Liver (tissue), 9 donors: Measurements from ENCODE around the gene HACE1. TPM values are rescaled to one million over a fixed set of nuclear protein-coding genes. Genes with fewer than 3 reads are reported as not detected.

ENCODE experiments used
- DNase-seq: peaks from one replicate; pipeline ENCODE4 v3.0.0-alpha.2; 2017; ENCODE audit warnings: low spot score
- H3K27ac ChIP-seq, 2 donors: one replicate each; pipeline ENCODE4 v1.7.0; 2013; ENCODE audit warnings: inconsistent platforms in 2 of 2, low read length in 2 of 2, control low read depth in 1 of 2, low read depth in 1 of 2, mild to moderate bottlenecking in 1 of 2
- H3K27me3 ChIP-seq, 4 donors: one replicate each; pipeline versions ENCODE4 v1.6.1 to v1.7.0; 2013; ENCODE audit warnings: low read length in 3 of 4, inconsistent platforms in 1 of 4, mild to moderate bottlenecking in 1 of 4, moderate library complexity in 1 of 4; ENCODE audit not compliant: control insufficient read depth in 4 of 4, insufficient read depth in 4 of 4
- H3K36me3 ChIP-seq, 4 donors: one replicate each; pipeline versions ENCODE4 v1.6.1 to v1.7.0; 2013; ENCODE audit warnings: low read length in 3 of 4, mild to moderate bottlenecking in 3 of 4, low read depth in 1 of 4, moderate library complexity in 1 of 4; ENCODE audit not compliant: control insufficient read depth in 4 of 4, insufficient read depth in 3 of 4
- H3K4me1 ChIP-seq, 4 donors: one replicate each; pipeline versions ENCODE4 v1.6.1 to v1.7.0; 2013; ENCODE audit warnings: low read length in 3 of 4, mild to moderate bottlenecking in 3 of 4, moderate library complexity in 1 of 4; ENCODE audit not compliant: control insufficient read depth in 4 of 4, insufficient read depth in 4 of 4
- H3K4me3 ChIP-seq, 3 donors: one replicate each; pipeline versions ENCODE4 v1.6.1 to v1.7.0; 2013; ENCODE audit warnings: low read length in 3 of 3, control low read depth in 1 of 3, low read depth in 1 of 3, mild to moderate bottlenecking in 1 of 3
- H3K9ac ChIP-seq, 2 donors: one replicate each; pipeline ENCODE4 v1.7.0; 2013; ENCODE audit warnings: low read length in 2 of 2, mild to moderate bottlenecking in 2 of 2, moderate library complexity in 2 of 2, control low read depth in 1 of 2, low read depth in 1 of 2
- H3K9me3 ChIP-seq, 4 donors: one replicate each; pipeline versions ENCODE4 v1.6.1 to v1.7.0; 2013; ENCODE audit warnings: low read length in 3 of 4; ENCODE audit not compliant: control insufficient read depth in 4 of 4
- ATF3 ChIP-seq: IDR thresholded peaks from 2 replicates; pipeline ENCODE4 v1.6.1; 2016; ENCODE audit warnings: antibody characterized with exemption
- CTCF ChIP-seq: fragments of 150-350 bp; IDR thresholded peaks from 2 replicates; pipeline ENCODE4 v1.5.1; 2017; ENCODE audit warnings: improper control_type of control experiment, low read depth, low read length; ENCODE audit not compliant: missing input control
- EGR1 ChIP-seq, 2 donors: IDR thresholded peaks; 2 replicates each; pipeline ENCODE4 v1.6.1; 2016 to 2018; ENCODE audit warnings: antibody characterized with exemption in 2 of 2, low read depth in 2 of 2
- FOXA2 ChIP-seq: IDR thresholded peaks from 2 replicates; pipeline ENCODE4 v1.6.1; 2016; ENCODE audit warnings: antibody characterized with exemption
- GABPA ChIP-seq, 2 donors: IDR thresholded peaks in 1 of 2; conservative IDR thresholded peaks in 1 of 2; 2 replicates each; pipeline ENCODE4 v1.6.1; 2016; ENCODE audit warnings: antibody characterized with exemption in 2 of 2, mild to moderate bottlenecking in 1 of 2, moderate library complexity in 1 of 2
- HNF4A ChIP-seq, 2 donors: conservative IDR thresholded peaks; 2 replicates each; pipeline ENCODE4 v1.6.1; 2016; ENCODE audit warnings: antibody characterized with exemption in 2 of 2, mild to moderate bottlenecking in 2 of 2
- HNF4G ChIP-seq: IDR thresholded peaks from 2 replicates; pipeline ENCODE4 v1.6.1; 2016; ENCODE audit warnings: antibody characterized with exemption
- MAX ChIP-seq: IDR thresholded peaks from 2 replicates; pipeline ENCODE4 v1.6.1; 2016; ENCODE audit warnings: antibody characterized with exemption
- NR2F2 ChIP-seq: IDR thresholded peaks from 2 replicates; pipeline ENCODE4 v1.6.1; 2016; ENCODE audit warnings: antibody characterized with exemption
- RAD21 ChIP-seq, 2 donors: IDR thresholded peaks; 2 replicates each; pipeline ENCODE4 v1.6.1; 2016; ENCODE audit warnings: antibody characterized with exemption in 2 of 2, mild to moderate bottlenecking in 2 of 2
- REST ChIP-seq: IDR thresholded peaks from 2 replicates; pipeline ENCODE4 v1.6.1; 2016; ENCODE audit warnings: antibody characterized with exemption, mild to moderate bottlenecking
- RXRA ChIP-seq, 2 donors: IDR thresholded peaks; 2 replicates each; pipeline ENCODE4 v1.6.1; 2017 to 2018; ENCODE audit warnings: antibody characterized with exemption in 2 of 2, mild to moderate bottlenecking in 1 of 2
- SP1 ChIP-seq: IDR thresholded peaks from 2 replicates; pipeline ENCODE4 v1.6.1; 2018; ENCODE audit warnings: antibody characterized with exemption, mild to moderate bottlenecking
- TAF1 ChIP-seq: conservative IDR thresholded peaks from 2 replicates; pipeline ENCODE4 v1.6.1; 2016; ENCODE audit warnings: antibody characterized with exemption, mild to moderate bottlenecking
- YY1 ChIP-seq: IDR thresholded peaks from 2 replicates; pipeline ENCODE4 v1.6.1; 2016; ENCODE audit warnings: antibody characterized with exemption, mild to moderate bottlenecking
- ZBTB33 ChIP-seq: IDR thresholded peaks from 2 replicates; pipeline ENCODE4 v1.6.1; 2016; ENCODE audit warnings: antibody characterized with exemption
- WGBS: extraction: QIAGEN DNeasy Blood & Tissue Kit; methylation state at CpG from one replicate; pipeline ENCODE4 v1.1.7; 2013; 5-methylcytosine and 5-hydroxymethylcytosine counted together
- polyA plus RNA-seq, 2 donors: library from polyadenylated mRNA; stranded (reverse) in 1 of 2; unstranded in 1 of 2; fragments of 200-250 nt in 1 of 2; fragments of >200 nt in 1 of 2; fragmentation: Nextera tagmentation in 1 of 2; extraction: Ambion mirVana in 1 of 2; gene quantifications; one replicate each; pipeline versions ENCODE4 v1.2.1 to v1.2.3, GENCODE V29; 2013 to 2015
- total RNA-seq, 2 donors: library from RNA; depleted of rRNA; stranded (reverse); fragments of >200 nt; gene quantifications; one replicate each; pipeline ENCODE4 v1.2.3, GENCODE V29; 2014
- donor health status: healthy.
- donor health status: healthy.
- donor health status: healthy.
- donor health status: healthy.
- donor health status: healthy.

HACE1 gene
- total and polyA plus RNA-seq, 4 donors = 1.3 to 7.2 (median 2.5) TPM

- no peaks in the 10 kb centered on the region for H3K27me3 ChIP-seq
- H3K4me1 ChIP-seq = peaks cover 0 to 5% (median 3%) of the 10 kb centered on the region in 4 donors
- H3K36me3 ChIP-seq = no peaks in the 10 kb centered on the region
- H3K27ac ChIP-seq = no peak overlapping the region
- 95% methylated on average over 6 of the region's 6 CpGs for WGBS
- H3K9ac ChIP-seq = no peak overlapping the region
- H3K4me3 ChIP-seq = no peak overlapping the region
- DNase-seq = no peak
- no peak for TF ChIP-seq GABPA (IDR thresholded peaks at IDR 0.05 in 1 of 2, conservative IDR thresholded peaks at IDR 0.05 in 1 of 2)
- no peak for TF ChIP-seq NR2F2
- no peak for TF ChIP-seq TAF1
- TF ChIP-seq MAX = no peak
- TF ChIP-seq HNF4A (conservative IDR thresholded peaks at IDR 0.05) = no peak
- no peak for TF ChIP-seq ZBTB33
- TF ChIP-seq CTCF = no peak
- H3K9me3 ChIP-seq = no peaks in the 10 kb centered on the region
These were observed 63.5 kb downstream of the HACE1 start for GRCh38 chr6:104796031-104796785.

- Histone ChIP-seq H3K4me1 (peaks cover 0 to 5% (median 3%) of the 10 kb centered on the region in 4 donors), H3K36me3 (no peaks in the 10 kb centered on the region), H3K9me3 (no peaks in the 10 kb centered on the region), H3K9ac (no peak overlapping the region), H3K4me3 (no peak overlapping the region), H3K27me3 (no peaks in the 10 kb centered on the region), H3K27ac (no peak overlapping the region)
- TF ChIP-seq YY1 = no peak
- TF ChIP-seq REST = no peak
- TF ChIP-seq HNF4G = no peak
- no peak for TF ChIP-seq SP1
- TF ChIP-seq RXRA (IDR thresholded peaks at IDR 0.05) = peak in 1 of 2 donors; percentile 30
- TF ChIP-seq ATF3 = no peak
- no peak for TF ChIP-seq MAX
- no peak for TF ChIP-seq EGR1 (IDR thresholded peaks at IDR 0.05; ENCODE audit: low read depth in 2 of 2)
- no peak for TF ChIP-seq ZBTB33
- peak in 1 of 2 donors; percentile 25 for TF ChIP-seq RAD21 (IDR thresholded peaks at IDR 0.05)
- peak; percentile 27 to 32 for TF ChIP-seq HNF4A (conservative IDR thresholded peaks at IDR 0.05)
- no peak for TF ChIP-seq TAF1
- no peak for TF ChIP-seq FOXA2
- DNase-seq = no peak
- 35% methylated on average over 3 of the region's 3 CpGs for WGBS
These were observed 64.4 kb downstream of the HACE1 start for GRCh38 chr6:104795363-104795762.
